ENCODE data around the gene RPS4Y2. TPM values are rescaled to one million over a fixed set of nuclear protein-coding genes. Genes with fewer than 3 reads are reported as not detected.

Gene RPS4Y2
- not detected in 2 replicates for total RNA-seq

GRCh38 chrY:20755808-20756207 is at the start of gene RPS4Y2:
RPS4Y2 (plus strand) TSS chrY:20756108; CDS start chrY:20756164, 56 bp downstream.

Other genes starting within 250 kb of the RPS4Y2 start
- gene EIF1AY, start 180.3 kb upstream of the RPS4Y2 start, total RNA-seq = not detected in 2 replicates